Hepatocyte (in vitro differentiated cells): ENCODE results near the gene HMCN1.

Experiments used
- EZH2 ChIP-seq: fragments of 200-600 bp; sonication (generic); IDR thresholded peaks from 2 replicates; pipeline ENCODE4 v1.6.1; 2016; ENCODE audit warnings: antibody characterized with exemption, mild to moderate bottlenecking, borderline replicate concordance
- TF ChIP-seq, protein P1 (sequence below): fragments of 200-600 bp; sonication (generic); IDR thresholded peaks from 2 replicates; pipeline ENCODE4 v1.5.1; 2016; ENCODE audit warnings: antibody characterized with exemption, mild to moderate bottlenecking; ENCODE audit not compliant: poor library complexity

DNA sequence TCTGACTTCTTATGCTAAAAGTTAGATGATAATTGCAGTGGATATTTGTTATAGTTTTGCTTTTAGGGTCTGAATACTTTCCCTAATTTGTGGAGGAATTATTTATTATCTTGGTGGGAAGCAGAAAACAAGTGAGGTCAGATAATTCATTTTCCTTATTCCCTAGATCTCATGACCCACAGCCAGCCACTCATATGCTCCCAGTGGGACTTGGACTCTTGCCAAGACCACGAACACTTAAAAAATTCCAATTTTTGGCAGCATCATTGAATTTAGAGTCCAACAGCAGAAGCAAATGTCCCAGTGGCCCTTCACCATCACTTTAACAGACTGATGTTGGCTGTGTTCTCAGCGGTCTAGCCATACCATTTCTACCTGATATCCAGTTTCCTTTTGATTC, 204.2 kb downstream of the HMCN1 start:
- no peak for TF ChIP-seq EZH2
- TF ChIP-seq, protein P1, sequence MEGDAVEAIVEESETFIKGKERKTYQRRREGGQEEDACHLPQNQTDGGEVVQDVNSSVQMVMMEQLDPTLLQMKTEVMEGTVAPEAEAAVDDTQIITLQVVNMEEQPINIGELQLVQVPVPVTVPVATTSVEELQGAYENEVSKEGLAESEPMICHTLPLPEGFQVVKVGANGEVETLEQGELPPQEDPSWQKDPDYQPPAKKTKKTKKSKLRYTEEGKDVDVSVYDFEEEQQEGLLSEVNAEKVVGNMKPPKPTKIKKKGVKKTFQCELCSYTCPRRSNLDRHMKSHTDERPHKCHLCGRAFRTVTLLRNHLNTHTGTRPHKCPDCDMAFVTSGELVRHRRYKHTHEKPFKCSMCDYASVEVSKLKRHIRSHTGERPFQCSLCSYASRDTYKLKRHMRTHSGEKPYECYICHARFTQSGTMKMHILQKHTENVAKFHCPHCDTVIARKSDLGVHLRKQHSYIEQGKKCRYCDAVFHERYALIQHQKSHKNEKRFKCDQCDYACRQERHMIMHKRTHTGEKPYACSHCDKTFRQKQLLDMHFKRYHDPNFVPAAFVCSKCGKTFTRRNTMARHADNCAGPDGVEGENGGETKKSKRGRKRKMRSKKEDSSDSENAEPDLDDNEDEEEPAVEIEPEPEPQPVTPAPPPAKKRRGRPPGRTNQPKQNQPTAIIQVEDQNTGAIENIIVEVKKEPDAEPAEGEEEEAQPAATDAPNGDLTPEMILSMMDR = no peak
